ENCODE measurements around the gene TRIP11. TPM values are rescaled to one million over a fixed set of nuclear protein-coding genes. Genes with fewer than 3 reads are reported as not detected.

Gene TRIP11
- total and polyA plus RNA-seq, 4 donors = 4.3 to 28.4 (median 16.6) TPM

- no peak overlapping the region for H3K4me3 ChIP-seq (ENCODE audit: low read depth in 1 of 3, low read length in 3 of 3)
- no peaks in the 10 kb centered on the region for H3K27me3 ChIP-seq (ENCODE audit: control insufficient read depth in 4 of 4, insufficient read depth in 4 of 4, low read length in 3 of 4)
- no peak for DNase-seq (ENCODE audit: low spot score)
- no peak overlapping the region for H3K9ac ChIP-seq (ENCODE audit: low read depth in 1 of 2, low read length in 2 of 2)
- WGBS = 88% methylated on average over 6 of the region's 6 CpGs
- TF ChIP-seq RXRA (IDR thresholded peaks at IDR 0.05) = no peak
- TF ChIP-seq TAF1 (conservative IDR thresholded peaks at IDR 0.05) = no peak
- no peak for TF ChIP-seq GABPA (IDR thresholded peaks at IDR 0.05 in 1 of 2, conservative IDR thresholded peaks at IDR 0.05 in 1 of 2)
- TF ChIP-seq MAX (IDR thresholded peaks at IDR 0.05) = no peak
- no peak for TF ChIP-seq FOXA2 (IDR thresholded peaks at IDR 0.05)
- no peak for TF ChIP-seq NR2F2 (IDR thresholded peaks at IDR 0.05)
- no peak for TF ChIP-seq HNF4G (IDR thresholded peaks at IDR 0.05)
- TF ChIP-seq SP1 (IDR thresholded peaks at IDR 0.05) = no peak
- TF ChIP-seq JUND (IDR thresholded peaks at IDR 0.05) = no peak
- TF ChIP-seq REST (IDR thresholded peaks at IDR 0.05) = no peak
- TF ChIP-seq HNF4A (conservative IDR thresholded peaks at IDR 0.05) = no peak
- no peak for TF ChIP-seq ZBTB33 (IDR thresholded peaks at IDR 0.05)
- no peak for TF ChIP-seq YY1 (IDR thresholded peaks at IDR 0.05)
- no peak for TF ChIP-seq RAD21 (IDR thresholded peaks at IDR 0.05)
- TF ChIP-seq ATF3 (IDR thresholded peaks at IDR 0.05) = no peak
- no peak for TF ChIP-seq EGR1 (IDR thresholded peaks at IDR 0.05; ENCODE audit: low read depth in 2 of 2)
- no peak for TF ChIP-seq FOXA1 (IDR thresholded peaks at IDR 0.05)
- TF ChIP-seq CTCF (IDR thresholded peaks at IDR 0.05; ENCODE audit: low read depth, low read length, missing input control) = no peak
- H3K4me1 ChIP-seq (ENCODE audit: control insufficient read depth in 4 of 4, insufficient read depth in 4 of 4, low read length in 3 of 4) = no peaks in the 10 kb centered on the region
- H3K27ac ChIP-seq (ENCODE audit: low read depth in 1 of 2, low read length in 2 of 2) = no peak overlapping the region
- peaks cover 0 to 8% (median under 1%) of the 10 kb centered on the region in 4 donors for H3K36me3 ChIP-seq (ENCODE audit: control insufficient read depth in 4 of 4, insufficient read depth in 3 of 4, low read depth in 1 of 4, low read length in 3 of 4)
- no peaks in the 10 kb centered on the region for H3K9me3 ChIP-seq (ENCODE audit: control insufficient read depth in 4 of 4, low read length in 3 of 4)
Observed at GRCh38 chr14:91963465-91963864, 76.4 kb downstream of the TRIP11 start.

Data from liver (tissue), 9 donors.